CD4-positive, alpha-beta memory T cell (primary cell): ENCODE measurements around the gene WDFY2. TPM values are rescaled to one million over a fixed set of nuclear protein-coding genes. Genes with fewer than 3 reads are reported as not detected.

ENCODE experiments used
- CTCF ChIA-PET: fragments of 350-600 bp; sonication (Branson Sonifier 250); formaldehyde crosslinking; loops from one replicate; lab custom pipeline; 2021; ENCODE audit warnings: inconsistent platforms; ENCODE audit not compliant: partially characterized antibody; lab: Charles Lee
- POLR2A ChIA-PET: fragments of 350-600 bp; sonication (Branson Sonifier 250); formaldehyde crosslinking; loops from one replicate; lab custom pipeline; 2021; ENCODE audit not compliant: partially characterized antibody; lab: Charles Lee
- DNase-seq, 5 donors: peaks; one replicate each; pipeline versions ENCODE4 v3.0.0 to v3.0.0-alpha.2; 2020 to 2022; ENCODE audit warnings: mixed read lengths in 1 of 5
- H3K27ac ChIP-seq: one replicate; pipeline ENCODE4 v1.7.0; 2013; ENCODE audit warnings: low read depth, low read length
- H3K27me3 ChIP-seq: 2 replicates; pipeline ENCODE4 v1.7.0; 2013; ENCODE audit warnings: mild to moderate bottlenecking, low read length, moderate library complexity; ENCODE audit not compliant: insufficient read depth
- H3K36me3 ChIP-seq: 2 replicates; pipeline ENCODE4 v1.7.0; 2013; ENCODE audit warnings: mild to moderate bottlenecking, low read length, moderate library complexity; ENCODE audit not compliant: insufficient read depth
- H3K4me1 ChIP-seq: 2 replicates; pipeline ENCODE4 v1.7.0; 2013; ENCODE audit warnings: mild to moderate bottlenecking, low read length, moderate library complexity; ENCODE audit not compliant: insufficient read depth
- H3K4me3 ChIP-seq, 2 donors: one replicate each; pipeline ENCODE4 v1.7.0; 2013; ENCODE audit warnings: low read length in 2 of 2, mild to moderate bottlenecking in 1 of 2
- H3K9me3 ChIP-seq, 2 donors: one replicate each; pipeline ENCODE4 v1.7.0; 2013; ENCODE audit warnings: low read length in 2 of 2, control low read depth in 1 of 2; ENCODE audit not compliant: control insufficient read depth in 1 of 2
- H3K27ac Mint-ChIP-seq, 7 donors: one replicate each; pipeline ENCODE4 v1.8.0; 2020 to 2021; ENCODE audit warnings: mixed read lengths in 7 of 7, mild to moderate bottlenecking in 6 of 7, inconsistent platforms in 3 of 7, moderate library complexity in 3 of 7
- H3K27me3 Mint-ChIP-seq, 2 donors: one replicate each; pipeline ENCODE4 v1.8.0; 2020 to 2021; ENCODE audit warnings: mixed read lengths in 2 of 2
- H3K36me3 Mint-ChIP-seq, 2 donors: one replicate each; pipeline ENCODE4 v1.8.0; 2020 to 2021; ENCODE audit warnings: mixed read lengths in 2 of 2, inconsistent platforms in 1 of 2, mild to moderate bottlenecking in 1 of 2
- H3K4me1 Mint-ChIP-seq, 4 donors: one replicate each; pipeline ENCODE4 v1.8.0; 2020 to 2021; ENCODE audit warnings: mixed read lengths in 4 of 4, mild to moderate bottlenecking in 1 of 4
- H3K4me3 Mint-ChIP-seq, 8 donors: one replicate each; pipeline ENCODE4 v1.8.0; 2020 to 2021; ENCODE audit warnings: mixed read lengths in 8 of 8, mild to moderate bottlenecking in 7 of 8, moderate library complexity in 6 of 8, inconsistent platforms in 3 of 8
- H3K9me3 Mint-ChIP-seq, 8 donors: one replicate each; pipeline ENCODE4 v1.8.0; 2020 to 2021; ENCODE audit warnings: mixed read lengths in 8 of 8, mild to moderate bottlenecking in 5 of 8, inconsistent platforms in 3 of 8, moderate library complexity in 1 of 8
- intact Hi-C: fragments of 100-400 bp; cut with micrococcal nuclease; formaldehyde crosslinking; loops from one replicate; pipeline ENCODE4 v1.15.1; 2023
- polyA plus RNA-seq, 2 donors: library from polyadenylated mRNA; unstranded; fragments of 300-500 nt; fragmentation: Illumina TruSeq; gene quantifications; one replicate each; pipeline ENCODE4 v1.2.3, GENCODE V29; 2021
- total RNA-seq, 2 experiments: library from RNA; stranded (reverse); gene quantifications; one replicate each; pipeline ENCODE4 v1.2.3, GENCODE V29; 2021

The WDFY2 gene
- total and polyA plus RNA-seq, 4 experiments from 2014 or later = 3.8 to 21.8 (median 14.5) TPM

DNA sequence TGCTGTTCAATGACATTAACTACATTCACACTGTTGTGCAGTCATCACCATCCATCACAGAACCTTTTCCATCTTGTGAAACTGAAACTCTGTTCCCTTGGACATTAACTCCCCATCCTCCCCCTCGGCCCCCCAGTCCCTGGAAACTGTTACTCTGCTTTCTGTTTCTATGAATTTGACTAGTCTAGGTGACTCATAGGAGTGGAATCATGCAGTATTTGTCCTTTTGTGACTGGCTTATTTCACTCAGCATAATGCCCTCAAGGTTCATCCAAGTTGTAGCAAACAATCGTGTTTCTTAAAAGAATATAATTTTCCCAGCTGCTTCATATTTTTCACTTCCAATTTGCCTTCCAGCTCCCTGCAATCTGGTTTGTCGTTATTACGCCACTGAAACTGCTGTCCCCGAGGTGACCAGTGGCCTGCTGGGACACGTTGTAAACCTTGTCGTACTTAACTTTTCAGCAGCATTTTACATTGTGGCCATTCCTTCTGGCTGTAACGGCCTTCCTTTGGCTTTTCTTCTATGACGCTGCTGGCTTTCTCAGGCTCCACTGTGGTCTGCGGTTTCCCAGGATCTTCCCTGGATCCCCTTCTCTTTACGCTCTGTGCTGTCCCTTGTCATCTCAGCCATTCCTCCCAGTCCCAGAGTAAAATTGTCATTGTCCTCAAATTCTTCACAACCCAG lies 145.7 kb downstream of the WDFY2 start:
- no peaks in the 10 kb centered on the region for H3K9me3 Mint-ChIP-seq
- H3K27ac Mint-ChIP-seq = no peak overlapping the region
- H3K4me3 Mint-ChIP-seq = no peak overlapping the region
- Histone ChIP-seq H3K4me3 (no peak overlapping the region), H3K27me3 (no peaks in the 10 kb centered on the region), H3K9me3 (no peaks in the 10 kb centered on the region), H3K4me1 (peaks cover 15% of the 10 kb centered on the region), H3K36me3 (no peaks in the 10 kb centered on the region), H3K27ac (no peak overlapping the region)
- ChIA-PET POLR2A (interaction anchor here (1.8 kb wide), 1 partner anchor 11 kb away, joined by 5 read pairs; no protein-coding TSS in a partner anchor), CTCF (interaction anchor here (0.9 to 1.6 kb wide), 2 partner anchors 44 to 296 kb away, joined by 3 to 4 read pairs; no protein-coding TSS in a partner anchor)
- peaks cover 22 to 40% of the 10 kb centered on the region in 2 donors for H3K36me3 Mint-ChIP-seq
- H3K4me1 Mint-ChIP-seq = peaks cover 0 to 6% (median 4%) of the 10 kb centered on the region in 4 donors
- H3K27me3 Mint-ChIP-seq = no peaks in the 10 kb centered on the region
- intact Hi-C loops = no loop called here
- DNase-seq = no peak

DNA sequence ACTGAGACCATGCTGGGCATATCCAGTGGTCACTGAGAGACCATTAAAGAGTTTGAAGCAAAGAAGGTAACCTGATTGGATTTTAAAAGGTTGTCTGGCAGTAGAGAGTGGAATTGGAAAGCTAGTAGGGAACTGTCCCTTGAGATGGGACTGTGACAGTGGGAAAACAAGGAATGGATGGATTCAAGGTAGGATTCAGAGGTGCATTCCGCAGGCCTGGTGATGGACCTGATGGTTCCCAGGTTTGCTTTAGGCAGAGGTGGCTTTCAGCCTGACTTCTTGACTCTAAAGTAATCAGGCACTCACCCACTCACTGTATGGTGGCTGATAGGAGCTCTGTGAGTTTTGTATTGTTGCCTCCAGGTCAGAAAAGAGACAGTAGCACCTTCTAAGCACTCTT lies 146.7 kb downstream of the WDFY2 start:
- no peaks in the 10 kb centered on the region for H3K27me3 ChIP-seq
- DNase-seq = no peak
- H3K4me1 Mint-ChIP-seq = peaks cover 0 to 6% (median 5%) of the 10 kb centered on the region in 4 donors
- H3K4me3 Mint-ChIP-seq = no peak overlapping the region
- no peaks in the 10 kb centered on the region for H3K27me3 Mint-ChIP-seq
- ChIA-PET CTCF (interaction anchor here (1.6 kb wide), 1 partner anchor 297 kb away, joined by 4 read pairs; no protein-coding TSS in a partner anchor), POLR2A (interaction anchor here (1.8 kb wide), 1 partner anchor 10 kb away, joined by 5 read pairs; no protein-coding TSS in a partner anchor)
- H3K9me3 Mint-ChIP-seq = no peaks in the 10 kb centered on the region
- no peak overlapping the region for H3K27ac ChIP-seq
- H3K4me1 ChIP-seq = peaks cover 15% of the 10 kb centered on the region
- H3K36me3 Mint-ChIP-seq = peaks cover 28 to 47% of the 10 kb centered on the region in 2 donors
- H3K4me3 ChIP-seq = no peak overlapping the region
- H3K27ac Mint-ChIP-seq = no peak overlapping the region
- intact Hi-C loops = no loop called here
- H3K36me3 ChIP-seq = no peaks in the 10 kb centered on the region
- H3K9me3 ChIP-seq = no peaks in the 10 kb centered on the region

DNA sequence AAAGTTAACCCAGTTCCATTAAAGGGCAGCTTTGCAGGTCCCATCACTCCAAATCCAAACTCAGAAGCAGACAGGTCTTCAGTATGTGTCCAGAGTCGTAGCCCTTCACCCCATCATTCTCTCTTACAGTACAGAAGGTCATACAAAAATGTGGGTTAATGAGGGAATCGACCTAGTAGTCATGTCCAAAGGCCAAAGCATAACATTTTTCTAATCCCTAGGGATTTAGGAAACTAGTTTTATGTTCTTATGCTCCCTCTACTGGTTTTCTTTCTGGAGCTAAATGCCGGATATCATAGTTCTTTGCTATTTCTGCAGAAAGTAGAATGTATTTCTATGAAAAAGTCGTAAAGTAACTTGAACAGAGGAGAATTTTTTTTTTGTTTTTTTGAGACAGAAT lies 147.5 kb downstream of the WDFY2 start:
- ChIA-PET CTCF (interaction anchor here (1.6 kb wide), 1 partner anchor 298 kb away, joined by 4 read pairs; no protein-coding TSS in a partner anchor), POLR2A (interaction anchor here (0.7 to 1.8 kb wide), 2 partner anchors 10 to 277 kb away, joined by 3 to 5 read pairs; no protein-coding TSS in a partner anchor)
- DNase-seq = no peak
- no peak overlapping the region for H3K27ac ChIP-seq
- Mint-ChIP-seq H3K27me3 (no peaks in the 10 kb centered on the region), H3K36me3 (peaks cover 20 to 41% of the 10 kb centered on the region in 2 donors), H3K4me1 (peaks cover 0 to 8% (median 6%) of the 10 kb centered on the region in 4 donors), H3K4me3 (peak overlapping the region in 2 of 8 donors; percentile 10 to 19), H3K9me3 (no peaks in the 10 kb centered on the region), H3K27ac (peak overlapping the region in 2 of 7 donors; percentile 20 to 56)
- intact Hi-C loops = no loop called here
- H3K36me3 ChIP-seq = no peaks in the 10 kb centered on the region
- peaks cover 15% of the 10 kb centered on the region for H3K4me1 ChIP-seq
- H3K9me3 ChIP-seq = no peaks in the 10 kb centered on the region
- H3K4me3 ChIP-seq = no peak overlapping the region
- no peaks in the 10 kb centered on the region for H3K27me3 ChIP-seq

DNA sequence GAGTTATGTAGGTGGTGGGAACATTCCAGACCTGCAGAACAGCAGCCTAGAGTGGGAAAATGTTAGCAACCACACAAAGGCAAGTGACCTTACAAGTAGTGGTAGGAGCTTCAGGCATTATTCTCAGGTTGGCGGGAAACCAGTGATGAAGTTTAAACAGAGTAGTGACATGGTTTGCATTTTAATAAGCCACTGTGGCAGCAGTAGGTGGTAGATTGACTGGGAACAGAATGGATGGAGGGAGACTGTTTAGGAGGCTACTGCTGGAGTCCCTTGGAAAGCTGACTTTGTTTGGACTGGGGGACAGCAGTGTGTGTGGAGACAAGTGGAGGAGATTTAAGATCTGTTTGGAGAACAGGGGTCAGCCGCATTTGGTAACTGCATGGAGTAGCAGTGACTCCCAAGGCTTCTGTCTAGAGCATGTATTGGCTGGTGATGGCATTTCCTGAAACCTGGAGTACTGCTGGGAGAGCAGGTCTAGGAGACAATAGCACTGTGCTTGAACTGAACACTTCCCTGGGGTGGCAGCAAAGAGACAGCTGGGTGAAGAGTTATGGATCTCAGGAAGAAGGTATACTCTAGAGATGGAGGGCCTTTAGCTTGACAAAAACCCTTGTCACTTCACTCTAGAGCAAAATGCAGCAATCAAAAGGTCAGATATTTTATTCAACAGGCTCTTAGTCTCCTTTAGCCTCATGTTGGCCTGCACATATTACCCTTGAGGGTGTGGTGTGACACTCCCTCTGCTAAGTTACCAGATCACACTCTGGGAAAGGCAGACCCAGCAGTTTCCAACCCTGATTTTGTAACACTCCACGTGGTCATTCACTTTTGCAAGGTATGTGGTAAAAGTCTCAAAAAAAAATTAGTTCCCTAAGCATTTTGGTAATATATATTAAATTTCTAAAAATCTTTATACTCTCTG lies 149.4 kb downstream of the WDFY2 start:
- Mint-ChIP-seq H3K9me3 (no peaks in the 10 kb centered on the region), H3K27ac (peak overlapping the region in 3 of 7 donors; percentile 17 to 88 (median 63)), H3K36me3 (peaks cover 23 to 30% of the 10 kb centered on the region in 2 donors), H3K27me3 (no peaks in the 10 kb centered on the region), H3K4me1 (peaks cover 5 to 13% (median 10%) of the 10 kb centered on the region in 4 donors), H3K4me3 (no peak overlapping the region)
- CTCF ChIA-PET = no interaction called here
- no peaks in the 10 kb centered on the region for H3K27me3 ChIP-seq
- no peak overlapping the region for H3K27ac ChIP-seq
- H3K4me3 ChIP-seq = no peak overlapping the region
- DNase-seq = no peak
- peaks cover 15% of the 10 kb centered on the region for H3K4me1 ChIP-seq
- no peaks in the 10 kb centered on the region for H3K36me3 ChIP-seq
- POLR2A ChIA-PET = no interaction called here
- intact Hi-C loops = no loop called here
- H3K9me3 ChIP-seq = no peaks in the 10 kb centered on the region

DNA sequence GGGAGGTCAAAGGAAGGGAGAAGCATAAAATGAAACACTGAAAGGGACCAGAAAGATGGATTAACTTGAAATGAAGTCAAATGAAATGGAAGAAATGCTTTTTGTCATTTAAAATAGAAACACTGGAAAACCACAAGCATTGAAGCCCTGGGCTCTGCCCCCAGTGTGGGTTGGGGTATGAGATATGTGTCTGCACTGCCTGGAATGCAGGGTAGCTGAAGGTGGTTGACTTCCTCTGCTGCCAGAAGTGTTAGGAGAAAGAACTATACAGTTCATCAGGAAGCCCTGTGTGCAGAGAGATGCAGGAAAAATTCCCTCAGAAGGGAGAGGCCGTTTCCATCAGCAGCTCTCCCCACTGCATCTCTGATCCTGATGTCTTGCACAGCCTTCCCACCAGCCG lies 150.5 kb downstream of the WDFY2 start:
- intact Hi-C loops = no loop called here
- peaks cover 33 to 42% of the 10 kb centered on the region in 2 donors for H3K36me3 Mint-ChIP-seq
- Histone ChIP-seq H3K36me3 (peaks cover 3% of the 10 kb centered on the region), H3K9me3 (no peaks in the 10 kb centered on the region), H3K4me1 (peaks cover 15% of the 10 kb centered on the region), H3K27ac (no peak overlapping the region), H3K4me3 (no peak overlapping the region), H3K27me3 (no peaks in the 10 kb centered on the region)
- no peaks in the 10 kb centered on the region for H3K9me3 Mint-ChIP-seq
- ChIA-PET CTCF (no interaction called here), POLR2A (no interaction called here)
- H3K27me3 Mint-ChIP-seq = no peaks in the 10 kb centered on the region
- no peak overlapping the region for H3K27ac Mint-ChIP-seq
- no peak overlapping the region for H3K4me3 Mint-ChIP-seq
- H3K4me1 Mint-ChIP-seq = peaks cover 5 to 13% (median 10%) of the 10 kb centered on the region in 4 donors
- DNase-seq = no peak

DNA sequence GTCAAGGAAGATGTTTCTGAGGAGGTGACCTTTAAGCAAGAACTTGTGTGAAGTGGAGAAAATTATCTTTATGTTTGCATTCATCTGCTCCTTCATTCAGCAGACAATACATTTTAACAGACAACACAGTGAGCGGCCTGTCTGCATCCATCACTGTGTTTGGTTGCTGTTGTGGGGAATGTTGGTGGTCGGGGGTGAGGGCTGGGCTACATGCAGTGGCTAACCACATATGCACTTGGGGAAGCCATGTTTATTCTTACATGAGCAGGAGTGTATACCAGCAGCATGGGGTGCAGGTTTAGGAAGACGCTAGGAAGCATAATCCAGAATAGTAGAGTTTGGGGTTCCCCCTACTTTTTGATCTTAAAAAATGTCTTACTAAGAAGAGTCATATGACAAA lies 153.3 kb downstream of the WDFY2 start:
- Mint-ChIP-seq H3K36me3 (peaks cover 53% of the 10 kb centered on the region in 2 donors), H3K4me3 (peak overlapping the region in 1 of 8 donors; percentile 38), H3K4me1 (peaks cover 3 to 13% (median 7%) of the 10 kb centered on the region in 4 donors), H3K27ac (peak overlapping the region in 2 of 7 donors; percentile 78 to 84), H3K9me3 (no peaks in the 10 kb centered on the region), H3K27me3 (no peaks in the 10 kb centered on the region)
- H3K36me3 ChIP-seq = peaks cover 5% of the 10 kb centered on the region
- DNase-seq = no peak
- H3K4me3 ChIP-seq = no peak overlapping the region
- no peaks in the 10 kb centered on the region for H3K4me1 ChIP-seq
- ChIA-PET POLR2A (no interaction called here), CTCF (no interaction called here)
- H3K9me3 ChIP-seq = no peaks in the 10 kb centered on the region
- no peak overlapping the region for H3K27ac ChIP-seq
- H3K27me3 ChIP-seq = no peaks in the 10 kb centered on the region
- intact Hi-C loops = no loop called here
